HepG2 (cell line): ENCODE data around the gene HEPACAM2. TPM values are rescaled to one million over a fixed set of nuclear protein-coding genes. Genes with fewer than 3 reads are reported as not detected.

Source experiments
- HNRNPLL ChIP-seq: fragments of 200-400 bp; formaldehyde crosslinking; IDR thresholded peaks from 2 replicates; pipeline ENCODE4 v1.6.1; 2017; ENCODE audit warnings: mild to moderate bottlenecking, low read depth, low read length; ENCODE audit not compliant: poor library complexity, severe bottlenecking
- LCORL ChIP-seq, 2 experiments: fragments of 450-650 bp in 1 of 2; sonication (generic) in 1 of 2; formaldehyde crosslinking in 1 of 2; IDR thresholded peaks; 2 replicates each; pipeline versions ENCODE4 v1.5.0 to v1.6.1; 2017 to 2020; ENCODE audit warnings: antibody characterized with exemption in 1 of 2, missing genetic modification reagents in 1 of 2
- MYNN ChIP-seq: sonication (generic); formaldehyde crosslinking; IDR thresholded peaks from 2 replicates; pipeline ENCODE4 v1.4.0; 2020; ENCODE audit warnings: mild to moderate bottlenecking, low read depth, missing genetic modification reagents
- NFYC ChIP-seq: IDR thresholded peaks from 2 replicates; pipeline ENCODE4 v1.6.1; 2016; ENCODE audit warnings: missing genetic modification reagents, missing compliant biosample characterization
- NPAS2 ChIP-seq: sonication (generic); formaldehyde crosslinking; IDR thresholded peaks from 2 replicates; pipeline ENCODE4 v1.8.0; 2022; ENCODE audit warnings: mild to moderate bottlenecking, missing genetic modification reagents, borderline replicate concordance
- SP4 ChIP-seq: sonication (generic); formaldehyde crosslinking; IDR thresholded peaks from 2 replicates; pipeline ENCODE4 v1.8.1; 2023; ENCODE audit warnings: mild to moderate bottlenecking, missing genetic modification reagents
- SRY ChIP-seq: sonication (generic); formaldehyde crosslinking; IDR thresholded peaks from 2 replicates; pipeline ENCODE4 v1.8.0; 2022; ENCODE audit warnings: mild to moderate bottlenecking, missing genetic modification reagents
- ZBTB38 ChIP-seq: sonication (generic); formaldehyde crosslinking; IDR thresholded peaks from 2 replicates; pipeline ENCODE4 v1.5.1; 2020; ENCODE audit warnings: mild to moderate bottlenecking, missing genetic modification reagents
- ZNF563 ChIP-seq: sonication (generic); formaldehyde crosslinking; IDR thresholded peaks from 2 replicates; pipeline ENCODE4 v1.8.0; 2022; ENCODE audit warnings: mild to moderate bottlenecking, moderate library complexity, missing genetic modification reagents
- ZNF569 ChIP-seq: sonication (generic); formaldehyde crosslinking; IDR thresholded peaks from 2 replicates; pipeline ENCODE4 v1.5.0; 2020; ENCODE audit warnings: mild to moderate bottlenecking, missing genetic modification reagents, moderate library complexity, borderline replicate concordance
- ZNF772 ChIP-seq: sonication (generic); formaldehyde crosslinking; IDR thresholded peaks from 2 replicates; pipeline ENCODE4 v1.5.0; 2020; ENCODE audit warnings: mild to moderate bottlenecking, missing genetic modification reagents
- polyA plus RNA-seq, 8 experiments: library from polyadenylated mRNA; depleted of rRNA in 3 of 8; stranded (reverse) in 7 of 8; unstranded in 1 of 8; fragments of >200 nt; fragmentation: Illumina TruSeq in 4 of 8; extraction: Trizol in 4 of 8; gene quantifications; 2 replicates each; pipeline versions ENCODE4 v1.2.1 to v1.2.3, GENCODE V29; 2011 to 2016; ENCODE audit warnings: low read depth in 4 of 8, missing spikeins in 1 of 8, mixed read lengths in 1 of 8; ENCODE audit not compliant: insufficient read depth in 1 of 8
- total RNA-seq, 5 experiments: library from RNA; depleted of rRNA; stranded (reverse); fragments of >200 nt; fragmentation: Illumina TruSeq; extraction: Trizol; gene quantifications; 2 replicates each; pipeline ENCODE4 v1.2.3, GENCODE V29; 2016; ENCODE audit warnings: low read depth in 1 of 5
- TF ChIP-seq, protein P1 (sequence below): sonication (generic); formaldehyde crosslinking; IDR thresholded peaks from 2 replicates; pipeline ENCODE4 v1.5.1; 2020; ENCODE audit warnings: mild to moderate bottlenecking, missing genetic modification reagents, borderline replicate concordance
- TF ChIP-seq, protein P2 (sequence below): sonication (generic); formaldehyde crosslinking; IDR thresholded peaks from 2 replicates; pipeline ENCODE4 v1.4.0; 2020; ENCODE audit warnings: missing genetic modification reagents
- TF ChIP-seq, protein P3 (sequence below): sonication (generic); formaldehyde crosslinking; IDR thresholded peaks from 2 replicates; pipeline ENCODE4 v1.5.0; 2020; ENCODE audit warnings: mild to moderate bottlenecking, missing genetic modification reagents, borderline replicate concordance

Gene HEPACAM2
- total and polyA plus RNA-seq, 2 of the 13 experiments (the other 11 are each of a cell fraction or from before 2014, with no cell fraction given): not detected

DNA sequence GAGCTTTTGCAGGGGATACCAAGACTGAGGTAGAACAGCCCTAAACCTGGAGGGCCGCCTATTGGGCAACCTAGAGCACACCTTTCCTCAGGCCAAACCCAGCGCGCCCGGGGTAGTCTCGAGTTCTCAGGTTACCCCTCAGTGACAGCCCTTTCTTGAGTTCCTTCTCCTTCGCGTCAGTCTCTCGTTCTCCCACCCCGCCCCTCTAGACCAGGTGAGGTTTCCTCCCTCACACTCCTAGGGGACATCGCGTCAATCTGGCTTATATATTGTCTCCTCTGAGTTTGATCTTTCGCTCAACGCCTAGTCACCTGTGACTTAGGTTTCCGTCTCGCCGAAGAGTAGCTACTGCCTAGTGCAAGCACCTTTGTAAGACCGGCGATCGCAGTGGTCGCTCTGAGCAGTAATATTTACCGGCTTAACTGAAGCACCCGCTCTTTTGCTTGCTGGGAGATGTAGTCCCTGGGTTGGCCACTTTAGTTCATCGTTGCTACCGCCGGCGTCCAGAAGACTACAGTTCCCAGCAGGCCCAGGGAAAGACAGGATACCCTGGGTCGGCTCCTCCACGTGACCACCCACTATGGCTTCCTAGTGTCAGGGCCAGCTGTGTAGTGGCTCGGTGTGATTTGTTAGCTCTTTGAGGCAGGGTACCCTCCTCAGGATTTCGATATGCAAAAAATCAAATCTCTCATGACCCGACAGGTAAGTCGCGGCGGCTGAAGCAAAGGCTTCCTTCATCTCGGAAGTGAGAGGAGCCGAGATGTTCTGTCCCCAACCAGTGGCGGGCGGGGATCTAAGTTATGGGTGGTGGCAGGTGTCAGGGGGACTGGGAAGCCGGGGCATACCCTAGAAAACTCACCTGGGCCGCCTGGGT lies 5.8 kb upstream of the HEPACAM2 start, which contains the start of gene VPS50 (continued):
- no peak for TF ChIP-seq LCORL (IDR thresholded peaks at IDR 0.05)
- TF ChIP-seq LCORL (CRISPR knock-in tag; IDR thresholded peaks at IDR 0.05): peak; percentile 45; the same call in 1 of the 2 replicates
- no peak for TF ChIP-seq ZNF569 (CRISPR knock-in tag)
- TF ChIP-seq ZNF772: no peak
- no peak for TF ChIP-seq MYNN
- no peak; the same call in 1 of the 2 replicates for TF ChIP-seq SP4 (CRISPR knock-in tag)
- TF ChIP-seq NPAS2 (CRISPR knock-in tag): no peak
- TF ChIP-seq ZNF563 (CRISPR knock-in tag): no peak
- TF ChIP-seq ZBTB38: no peak
- TF ChIP-seq, protein P1, sequence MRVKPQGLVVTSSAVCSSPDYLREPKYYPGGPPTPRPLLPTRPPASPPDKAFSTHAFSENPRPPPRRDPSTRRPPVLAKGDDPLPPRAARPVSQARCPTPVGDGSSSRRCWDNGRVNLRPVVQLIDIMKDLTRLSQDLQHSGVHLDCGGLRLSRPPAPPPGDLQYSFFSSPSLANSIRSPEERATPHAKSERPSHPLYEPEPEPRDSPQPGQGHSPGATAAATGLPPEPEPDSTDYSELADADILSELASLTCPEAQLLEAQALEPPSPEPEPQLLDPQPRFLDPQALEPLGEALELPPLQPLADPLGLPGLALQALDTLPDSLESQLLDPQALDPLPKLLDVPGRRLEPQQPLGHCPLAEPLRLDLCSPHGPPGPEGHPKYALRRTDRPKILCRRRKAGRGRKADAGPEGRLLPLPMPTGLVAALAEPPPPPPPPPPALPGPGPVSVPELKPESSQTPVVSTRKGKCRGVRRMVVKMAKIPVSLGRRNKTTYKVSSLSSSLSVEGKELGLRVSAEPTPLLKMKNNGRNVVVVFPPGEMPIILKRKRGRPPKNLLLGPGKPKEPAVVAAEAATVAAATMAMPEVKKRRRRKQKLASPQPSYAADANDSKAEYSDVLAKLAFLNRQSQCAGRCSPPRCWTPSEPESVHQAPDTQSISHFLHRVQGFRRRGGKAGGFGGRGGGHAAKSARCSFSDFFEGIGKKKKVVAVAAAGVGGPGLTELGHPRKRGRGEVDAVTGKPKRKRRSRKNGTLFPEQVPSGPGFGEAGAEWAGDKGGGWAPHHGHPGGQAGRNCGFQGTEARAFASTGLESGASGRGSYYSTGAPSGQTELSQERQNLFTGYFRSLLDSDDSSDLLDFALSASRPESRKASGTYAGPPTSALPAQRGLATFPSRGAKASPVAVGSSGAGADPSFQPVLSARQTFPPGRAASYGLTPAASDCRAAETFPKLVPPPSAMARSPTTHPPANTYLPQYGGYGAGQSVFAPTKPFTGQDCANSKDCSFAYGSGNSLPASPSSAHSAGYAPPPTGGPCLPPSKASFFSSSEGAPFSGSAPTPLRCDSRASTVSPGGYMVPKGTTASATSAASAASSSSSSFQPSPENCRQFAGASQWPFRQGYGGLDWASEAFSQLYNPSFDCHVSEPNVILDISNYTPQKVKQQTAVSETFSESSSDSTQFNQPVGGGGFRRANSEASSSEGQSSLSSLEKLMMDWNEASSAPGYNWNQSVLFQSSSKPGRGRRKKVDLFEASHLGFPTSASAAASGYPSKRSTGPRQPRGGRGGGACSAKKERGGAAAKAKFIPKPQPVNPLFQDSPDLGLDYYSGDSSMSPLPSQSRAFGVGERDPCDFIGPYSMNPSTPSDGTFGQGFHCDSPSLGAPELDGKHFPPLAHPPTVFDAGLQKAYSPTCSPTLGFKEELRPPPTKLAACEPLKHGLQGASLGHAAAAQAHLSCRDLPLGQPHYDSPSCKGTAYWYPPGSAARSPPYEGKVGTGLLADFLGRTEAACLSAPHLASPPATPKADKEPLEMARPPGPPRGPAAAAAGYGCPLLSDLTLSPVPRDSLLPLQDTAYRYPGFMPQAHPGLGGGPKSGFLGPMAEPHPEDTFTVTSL: no peak
- TF ChIP-seq SRY (CRISPR knock-in tag): no peak
- TF ChIP-seq, protein P2, sequence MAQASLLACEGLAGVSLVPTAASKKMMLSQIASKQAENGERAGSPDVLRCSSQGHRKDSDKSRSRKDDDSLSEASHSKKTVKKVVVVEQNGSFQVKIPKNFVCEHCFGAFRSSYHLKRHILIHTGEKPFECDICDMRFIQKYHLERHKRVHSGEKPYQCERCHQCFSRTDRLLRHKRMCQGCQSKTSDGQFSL (CRISPR knock-in tag): no peak
- no peak for TF ChIP-seq HNRNPLL
- TF ChIP-seq, protein P3, sequence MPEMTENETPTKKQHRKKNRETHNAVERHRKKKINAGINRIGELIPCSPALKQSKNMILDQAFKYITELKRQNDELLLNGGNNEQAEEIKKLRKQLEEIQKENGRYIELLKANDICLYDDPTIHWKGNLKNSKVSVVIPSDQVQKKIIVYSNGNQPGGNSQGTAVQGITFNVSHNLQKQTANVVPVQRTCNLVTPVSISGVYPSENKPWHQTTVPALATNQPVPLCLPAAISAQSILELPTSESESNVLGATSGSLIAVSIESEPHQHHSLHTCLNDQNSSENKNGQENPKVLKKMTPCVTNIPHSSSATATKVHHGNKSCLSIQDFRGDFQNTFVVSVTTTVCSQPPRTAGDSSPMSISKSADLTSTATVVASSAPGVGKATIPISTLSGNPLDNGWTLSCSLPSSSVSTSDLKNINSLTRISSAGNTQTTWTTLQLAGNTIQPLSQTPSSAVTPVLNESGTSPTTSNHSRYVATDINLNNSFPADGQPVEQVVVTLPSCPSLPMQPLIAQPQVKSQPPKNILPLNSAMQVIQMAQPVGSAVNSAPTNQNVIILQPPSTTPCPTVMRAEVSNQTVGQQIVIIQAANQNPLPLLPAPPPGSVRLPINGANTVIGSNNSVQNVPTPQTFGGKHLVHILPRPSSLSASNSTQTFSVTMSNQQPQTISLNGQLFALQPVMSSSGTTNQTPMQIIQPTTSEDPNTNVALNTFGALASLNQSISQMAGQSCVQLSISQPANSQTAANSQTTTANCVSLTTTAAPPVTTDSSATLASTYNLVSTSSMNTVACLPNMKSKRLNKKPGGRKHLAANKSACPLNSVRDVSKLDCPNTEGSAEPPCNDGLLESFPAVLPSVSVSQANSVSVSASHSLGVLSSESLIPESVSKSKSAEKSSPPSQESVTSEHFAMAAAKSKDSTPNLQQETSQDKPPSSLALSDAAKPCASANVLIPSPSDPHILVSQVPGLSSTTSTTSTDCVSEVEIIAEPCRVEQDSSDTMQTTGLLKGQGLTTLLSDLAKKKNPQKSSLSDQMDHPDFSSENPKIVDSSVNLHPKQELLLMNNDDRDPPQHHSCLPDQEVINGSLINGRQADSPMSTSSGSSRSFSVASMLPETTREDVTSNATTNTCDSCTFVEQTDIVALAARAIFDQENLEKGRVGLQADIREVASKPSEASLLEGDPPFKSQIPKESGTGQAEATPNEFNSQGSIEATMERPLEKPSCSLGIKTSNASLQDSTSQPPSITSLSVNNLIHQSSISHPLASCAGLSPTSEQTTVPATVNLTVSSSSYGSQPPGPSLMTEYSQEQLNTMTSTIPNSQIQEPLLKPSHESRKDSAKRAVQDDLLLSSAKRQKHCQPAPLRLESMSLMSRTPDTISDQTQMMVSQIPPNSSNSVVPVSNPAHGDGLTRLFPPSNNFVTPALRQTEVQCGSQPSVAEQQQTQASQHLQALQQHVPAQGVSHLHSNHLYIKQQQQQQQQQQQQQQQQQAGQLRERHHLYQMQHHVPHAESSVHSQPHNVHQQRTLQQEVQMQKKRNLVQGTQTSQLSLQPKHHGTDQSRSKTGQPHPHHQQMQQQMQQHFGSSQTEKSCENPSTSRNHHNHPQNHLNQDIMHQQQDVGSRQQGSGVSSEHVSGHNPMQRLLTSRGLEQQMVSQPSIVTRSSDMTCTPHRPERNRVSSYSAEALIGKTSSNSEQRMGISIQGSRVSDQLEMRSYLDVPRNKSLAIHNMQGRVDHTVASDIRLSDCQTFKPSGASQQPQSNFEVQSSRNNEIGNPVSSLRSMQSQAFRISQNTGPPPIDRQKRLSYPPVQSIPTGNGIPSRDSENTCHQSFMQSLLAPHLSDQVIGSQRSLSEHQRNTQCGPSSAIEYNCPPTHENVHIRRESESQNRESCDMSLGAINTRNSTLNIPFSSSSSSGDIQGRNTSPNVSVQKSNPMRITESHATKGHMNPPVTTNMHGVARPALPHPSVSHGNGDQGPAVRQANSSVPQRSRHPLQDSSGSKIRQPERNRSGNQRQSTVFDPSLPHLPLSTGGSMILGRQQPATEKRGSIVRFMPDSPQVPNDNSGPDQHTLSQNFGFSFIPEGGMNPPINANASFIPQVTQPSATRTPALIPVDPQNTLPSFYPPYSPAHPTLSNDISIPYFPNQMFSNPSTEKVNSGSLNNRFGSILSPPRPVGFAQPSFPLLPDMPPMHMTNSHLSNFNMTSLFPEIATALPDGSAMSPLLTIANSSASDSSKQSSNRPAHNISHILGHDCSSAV (CRISPR knock-in tag): no peak
- TF ChIP-seq NFYC (CRISPR knock-in tag): no peak
